CD4-positive, alpha-beta T cell (primary cell): ENCODE data around the gene SLC18A2. TPM values are rescaled to one million over a fixed set of nuclear protein-coding genes. Genes with fewer than 3 reads are reported as not detected.
"Not testable (repeated sequence)": the region's sequence is repeated elsewhere in the genome, so short reads cannot be mapped to it uniquely, and the experiment has no call there.

ENCODE experiments used
- ATAC-seq: fragments of 200-7000 bp; cut with Tn5 transposase; one replicate; pipeline ENCODE4 v1.10.0; 2022; ENCODE audit warnings: mild to moderate bottlenecking; ENCODE audit not compliant: poor library complexity
- CTCF ChIA-PET: fragments of 350-600 bp; sonication (Branson Sonifier 250); formaldehyde crosslinking; loops from one replicate; lab custom pipeline; 2021; ENCODE audit warnings: antibody characterized with exemption, inconsistent platforms; lab: Charles Lee
- POLR2A ChIA-PET: fragments of 350-600 bp; sonication (Branson Sonifier 250); formaldehyde crosslinking; loops from one replicate; lab custom pipeline; 2021; ENCODE audit warnings: antibody characterized with exemption, inconsistent platforms; lab: Charles Lee
- DNase-seq, 14 experiments: peaks; one replicate each; pipeline ENCODE4 v3.0.0-alpha.2; 2013 to 2020; ENCODE audit warnings: mixed read lengths in 2 of 14
- H3K27ac ChIP-seq, 2 donors: one replicate each; pipeline versions ENCODE4 v1.5.1 to v1.7.0; 2013; ENCODE audit warnings: low read length in 2 of 2, low read depth in 1 of 2, mild to moderate bottlenecking in 1 of 2
- H3K27me3 ChIP-seq, 2 experiments: 1 replicate in 1 of 2; 2 replicates in 1 of 2; pipeline versions ENCODE4 v1.6.1 to v1.7.0; 2013; ENCODE audit warnings: low read length in 2 of 2, control low read depth in 1 of 2, mild to moderate bottlenecking in 1 of 2, moderate library complexity in 1 of 2; ENCODE audit not compliant: insufficient read depth in 2 of 2, control insufficient read depth in 1 of 2
- H3K36me3 ChIP-seq: one replicate; pipeline ENCODE4 v1.6.1; 2013; ENCODE audit warnings: low read length, control low read depth; ENCODE audit not compliant: insufficient read depth
- H3K4me1 ChIP-seq: one replicate; pipeline ENCODE4 v1.6.1; 2013; ENCODE audit warnings: low read length, control low read depth; ENCODE audit not compliant: insufficient read depth
- H3K4me3 ChIP-seq: one replicate; pipeline ENCODE4 v1.5.1; 2013; ENCODE audit warnings: mild to moderate bottlenecking, low read length, moderate library complexity
- H3K9me3 ChIP-seq, 2 experiments: 1 replicate in 1 of 2; 2 replicates in 1 of 2; pipeline versions ENCODE4 v1.6.1 to v1.7.0; 2013; ENCODE audit warnings: low read length in 2 of 2, mild to moderate bottlenecking in 2 of 2, control low read depth in 1 of 2, moderate library complexity in 1 of 2; ENCODE audit not compliant: control insufficient read depth in 1 of 2, insufficient read depth in 1 of 2
- H3K27ac Mint-ChIP-seq: one replicate; pipeline ENCODE4 v1.8.0; 2020; ENCODE audit warnings: mixed read lengths
- H3K27me3 Mint-ChIP-seq: one replicate; pipeline ENCODE4 v1.8.0; 2021; ENCODE audit warnings: mixed read lengths
- H3K36me3 Mint-ChIP-seq: one replicate; pipeline ENCODE4 v1.8.0; 2021; ENCODE audit warnings: low read depth, mixed read lengths
- H3K4me1 Mint-ChIP-seq: one replicate; pipeline ENCODE4 v1.8.0; 2021; ENCODE audit warnings: low read depth, mixed read lengths
- H3K4me3 Mint-ChIP-seq: one replicate; pipeline ENCODE4 v1.8.0; 2020; ENCODE audit warnings: mild to moderate bottlenecking, mixed read lengths
- H3K9me3 Mint-ChIP-seq: one replicate; pipeline ENCODE4 v1.8.0; 2020; ENCODE audit warnings: mixed read lengths
- intact Hi-C, 2 experiments: fragments of 100-400 bp; cut with DNase I in 1 of 2; cut with micrococcal nuclease in 1 of 2; formaldehyde crosslinking; loops; one replicate each; pipeline versions ENCODE4 v1.15.1 to v1.9.0; 2023 to 2025; cut with DNase I, micrococcal nuclease
- total RNA-seq, 174 experiments: library from RNA in 2 of 174; stranded (reverse) in 2 of 174; gene quantifications; one replicate each; pipeline ENCODE4 v1.2.3 and lab custom pipeline; 2021 to 2026
- TF ChIP-seq, protein P1 (sequence below): fragments of 200-600 bp; IDR thresholded peaks from one replicate; pipeline ENCODE4 v1.8.0; 2022; ENCODE audit warnings: antibody characterized with exemption, mild to moderate bottlenecking

The SLC18A2 gene
- total RNA-seq, 2 experiments from 2014 or later = 0.92 to 1.2 TPM

GRCh38 chr10:117275121-117275520 is 34.2 kb downstream of the SLC18A2 start:
- Histone ChIP-seq H3K9me3 (no peaks in the 10 kb centered on the region), H3K4me3 (no peak overlapping the region), H3K4me1 (no peaks in the 10 kb centered on the region), H3K36me3 (no peaks in the 10 kb centered on the region), H3K27me3 (no peaks in the 10 kb centered on the region), H3K27ac (no peak overlapping the region)
- Mint-ChIP-seq H3K27ac (no peak overlapping the region), H3K9me3 (no peaks in the 10 kb centered on the region), H3K27me3 (no peaks in the 10 kb centered on the region), H3K36me3 (no peaks in the 10 kb centered on the region), H3K4me3 (no peak overlapping the region), H3K4me1 (no peaks in the 10 kb centered on the region)
- DNase-seq = no peak
- ChIA-PET POLR2A (no interaction called here), CTCF (no interaction called here)
- intact Hi-C loops = no loop called here
- TF ChIP-seq, protein P1, sequence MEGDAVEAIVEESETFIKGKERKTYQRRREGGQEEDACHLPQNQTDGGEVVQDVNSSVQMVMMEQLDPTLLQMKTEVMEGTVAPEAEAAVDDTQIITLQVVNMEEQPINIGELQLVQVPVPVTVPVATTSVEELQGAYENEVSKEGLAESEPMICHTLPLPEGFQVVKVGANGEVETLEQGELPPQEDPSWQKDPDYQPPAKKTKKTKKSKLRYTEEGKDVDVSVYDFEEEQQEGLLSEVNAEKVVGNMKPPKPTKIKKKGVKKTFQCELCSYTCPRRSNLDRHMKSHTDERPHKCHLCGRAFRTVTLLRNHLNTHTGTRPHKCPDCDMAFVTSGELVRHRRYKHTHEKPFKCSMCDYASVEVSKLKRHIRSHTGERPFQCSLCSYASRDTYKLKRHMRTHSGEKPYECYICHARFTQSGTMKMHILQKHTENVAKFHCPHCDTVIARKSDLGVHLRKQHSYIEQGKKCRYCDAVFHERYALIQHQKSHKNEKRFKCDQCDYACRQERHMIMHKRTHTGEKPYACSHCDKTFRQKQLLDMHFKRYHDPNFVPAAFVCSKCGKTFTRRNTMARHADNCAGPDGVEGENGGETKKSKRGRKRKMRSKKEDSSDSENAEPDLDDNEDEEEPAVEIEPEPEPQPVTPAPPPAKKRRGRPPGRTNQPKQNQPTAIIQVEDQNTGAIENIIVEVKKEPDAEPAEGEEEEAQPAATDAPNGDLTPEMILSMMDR = no peak
- ATAC-seq = no peak

GRCh38 chr10:117277675-117278074 is 36.8 kb downstream of the SLC18A2 start:
- Mint-ChIP-seq H3K27ac (no peak overlapping the region), H3K9me3 (no peaks in the 10 kb centered on the region), H3K4me1 (no peaks in the 10 kb centered on the region), H3K27me3 (no peaks in the 10 kb centered on the region), H3K36me3 (peaks cover 6% of the 10 kb centered on the region), H3K4me3 (no peak overlapping the region)
- POLR2A ChIA-PET = no interaction called here
- ATAC-seq (no peak), DNase-seq (no peak)
- Histone ChIP-seq H3K36me3 (no peaks in the 10 kb centered on the region), H3K4me1 (no peaks in the 10 kb centered on the region), H3K4me3 (no peak overlapping the region), H3K9me3 (no peaks in the 10 kb centered on the region), H3K27ac (no peak overlapping the region), H3K27me3 (no peaks in the 10 kb centered on the region)
- intact Hi-C loops = no loop called here
- TF ChIP-seq, protein P1 = no peak
- CTCF ChIA-PET = interaction anchor here (1.4 kb wide), 1 partner anchor 61 kb away, joined by 5 read pairs; no protein-coding TSS in a partner anchor

DNA sequence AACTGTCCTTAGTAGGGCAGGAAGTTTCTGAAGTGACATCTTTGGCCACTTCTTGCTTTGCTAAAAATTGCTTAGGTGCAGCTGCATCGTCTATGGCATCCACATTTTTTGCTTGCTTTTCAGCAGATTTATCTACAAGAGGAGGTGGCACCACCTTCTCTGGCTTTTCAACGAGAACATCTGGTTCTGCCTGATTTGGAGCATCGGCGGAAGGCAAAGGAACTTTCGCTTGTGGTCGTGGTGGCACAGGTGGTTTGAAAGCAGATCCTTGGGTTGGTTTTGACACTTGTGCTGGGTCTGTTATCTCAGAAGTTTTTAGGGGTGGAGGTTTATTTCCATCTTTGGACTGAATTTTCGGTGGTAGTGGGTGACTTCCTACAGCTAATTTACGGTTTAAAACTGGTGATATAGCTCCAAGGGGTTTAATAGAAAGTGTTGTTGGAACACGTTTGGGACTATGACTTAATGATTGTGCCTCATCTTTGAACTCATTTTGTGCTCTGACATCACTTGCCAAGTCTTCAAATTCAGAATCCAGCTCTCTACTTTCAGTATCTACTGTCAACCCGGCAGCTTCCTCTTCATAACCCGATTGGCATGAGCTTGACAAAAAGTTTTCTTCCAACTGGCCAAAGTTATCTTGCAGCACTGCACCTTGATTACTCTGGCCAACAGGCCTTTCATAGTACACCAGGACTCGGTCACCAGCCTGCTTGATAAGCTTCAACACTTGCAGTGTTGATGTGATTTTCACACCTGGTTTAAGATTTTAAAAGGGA is 44.0 kb downstream of the SLC18A2 start:
- H3K36me3 Mint-ChIP-seq = peaks cover 33% of the 10 kb centered on the region
- no peaks in the 10 kb centered on the region for H3K27me3 ChIP-seq
- H3K27me3 Mint-ChIP-seq = no peaks in the 10 kb centered on the region
- peak overlapping the region; percentile 43 for H3K27ac Mint-ChIP-seq
- H3K9me3 Mint-ChIP-seq = no peaks in the 10 kb centered on the region
- H3K4me1 Mint-ChIP-seq = peaks cover 12% of the 10 kb centered on the region
- no peak overlapping the region for H3K4me3 Mint-ChIP-seq
- peak in 1 of 14 experiments; percentile 4 for DNase-seq
- TF ChIP-seq, protein P1 = no peak
- no peaks in the 10 kb centered on the region for H3K9me3 ChIP-seq
- H3K4me1 ChIP-seq = no peaks in the 10 kb centered on the region
- H3K36me3 ChIP-seq = peaks cover 27% of the 10 kb centered on the region
- ChIA-PET POLR2A (no interaction called here), CTCF (no interaction called here)
- ATAC-seq = peak; percentile 32
- no peak overlapping the region for H3K4me3 ChIP-seq
- intact Hi-C loops = no loop called here
- no peak overlapping the region for H3K27ac ChIP-seq

- H3K9me3 Mint-ChIP-seq, H3K27me3 Mint-ChIP-seq, DNase-seq, H3K27ac ChIP-seq, CTCF ChIA-PET, H3K4me1 ChIP-seq, H3K27me3 ChIP-seq, H3K9me3 ChIP-seq, intact Hi-C loops, H3K27ac Mint-ChIP-seq, H3K4me1 Mint-ChIP-seq, H3K4me3 Mint-ChIP-seq, ATAC-seq, H3K36me3 Mint-ChIP-seq, POLR2A ChIA-PET, H3K4me3 ChIP-seq: not testable (repeated sequence)
- peaks cover 17% of the 10 kb centered on the region for H3K36me3 ChIP-seq
Measured at GRCh38 chr10:117290872-117291271, 50.0 kb downstream of the SLC18A2 start.
